ENCODE measurements around the gene SH3BP2. TPM values are rescaled to one million over a fixed set of nuclear protein-coding genes. Genes with fewer than 3 reads are reported as not detected.

SH3BP2 gene
- total RNA-seq, 2 donors from 2014 or later: 20.1 to 25.2 TPM

Other genes with a start within 250 kb of the SH3BP2 start
- gene TNIP2, start 36.7 kb upstream of the SH3BP2 start, total RNA-seq: 10 to 100 TPM; 28.0 to 45.8 TPM
- 100 to 1,000 TPM; 171 to 196 TPM for gene ADD1, start 50.8 kb downstream of the SH3BP2 start, total RNA-seq
- gene NOP14, start 170.3 kb downstream of the SH3BP2 start, total RNA-seq: 10 to 100 TPM; 12.2 to 14.2 TPM
- gene GRK4, start 170.5 kb downstream of the SH3BP2 start, total RNA-seq: 1 to 10 TPM; 7.0 to 8.2 TPM

Data from right atrium auricular region (tissue), 2 donors.